ENCODE results near the gene GOPC. TPM values are rescaled to one million over a fixed set of nuclear protein-coding genes. Genes with fewer than 3 reads are reported as not detected.

The GOPC gene
- total RNA-seq, 1 experiment from 2014 or later: 53.2 TPM

GRCh38 chr6:117595099-117595923, 7.0 kb downstream of the GOPC start:
- BruUV-seq (replicated peaks): no TSS peak
- Mint-ChIP-seq H3K9me3 (ENCODE audit: unreplicated experiment) (no peaks in the 10 kb centered on the region), H3K36me3 (ENCODE audit: insufficient read depth, unreplicated experiment) (peaks cover 23% of the 10 kb centered on the region), H3K27me3 (ENCODE audit: insufficient read depth, unreplicated experiment) (no peaks in the 10 kb centered on the region), H3K4me3 (ENCODE audit: unreplicated experiment) (no peak overlapping the region), H3K27ac (ENCODE audit: low read depth, unreplicated experiment) (no peak overlapping the region), H3K4me1 (ENCODE audit: insufficient read depth, unreplicated experiment) (peaks cover 18% of the 10 kb centered on the region)
- intact Hi-C loops (cut with micrococcal nuclease): no loop called here
- DNase-seq (ENCODE audit: unreplicated experiment): no peak
- POLR2A ChIA-PET: no interaction called here
- TF ChIP-seq, protein P1, sequence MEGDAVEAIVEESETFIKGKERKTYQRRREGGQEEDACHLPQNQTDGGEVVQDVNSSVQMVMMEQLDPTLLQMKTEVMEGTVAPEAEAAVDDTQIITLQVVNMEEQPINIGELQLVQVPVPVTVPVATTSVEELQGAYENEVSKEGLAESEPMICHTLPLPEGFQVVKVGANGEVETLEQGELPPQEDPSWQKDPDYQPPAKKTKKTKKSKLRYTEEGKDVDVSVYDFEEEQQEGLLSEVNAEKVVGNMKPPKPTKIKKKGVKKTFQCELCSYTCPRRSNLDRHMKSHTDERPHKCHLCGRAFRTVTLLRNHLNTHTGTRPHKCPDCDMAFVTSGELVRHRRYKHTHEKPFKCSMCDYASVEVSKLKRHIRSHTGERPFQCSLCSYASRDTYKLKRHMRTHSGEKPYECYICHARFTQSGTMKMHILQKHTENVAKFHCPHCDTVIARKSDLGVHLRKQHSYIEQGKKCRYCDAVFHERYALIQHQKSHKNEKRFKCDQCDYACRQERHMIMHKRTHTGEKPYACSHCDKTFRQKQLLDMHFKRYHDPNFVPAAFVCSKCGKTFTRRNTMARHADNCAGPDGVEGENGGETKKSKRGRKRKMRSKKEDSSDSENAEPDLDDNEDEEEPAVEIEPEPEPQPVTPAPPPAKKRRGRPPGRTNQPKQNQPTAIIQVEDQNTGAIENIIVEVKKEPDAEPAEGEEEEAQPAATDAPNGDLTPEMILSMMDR (IDR thresholded peaks at IDR 0.05; ENCODE audit: unreplicated experiment): no peak
- CTCF ChIA-PET: interaction anchor here (0.6 kb wide), 2 partner anchors 16 to 146 kb away, joined by 3 read pairs; no protein-coding TSS in a partner anchor

GRCh38 chr6:117592983-117593759, 9.1 kb downstream of the GOPC start:
- TF ChIP-seq, protein P1 (IDR thresholded peaks at IDR 0.05; ENCODE audit: unreplicated experiment): no peak
- H3K4me1 Mint-ChIP-seq (ENCODE audit: insufficient read depth, unreplicated experiment): peaks cover 7% of the 10 kb centered on the region
- CTCF ChIA-PET: interaction anchor here (0.6 to 1.7 kb wide), 5 partner anchors 12 to 240 kb away, joined by 3 to 10 read pairs (median 3); no protein-coding TSS in a partner anchor
- H3K4me3 Mint-ChIP-seq (ENCODE audit: unreplicated experiment): no peak overlapping the region
- H3K27ac Mint-ChIP-seq (ENCODE audit: low read depth, unreplicated experiment): no peak overlapping the region
- peaks cover 42% of the 10 kb centered on the region for H3K36me3 Mint-ChIP-seq (ENCODE audit: insufficient read depth, unreplicated experiment)
- no peaks in the 10 kb centered on the region for H3K27me3 Mint-ChIP-seq (ENCODE audit: insufficient read depth, unreplicated experiment)
- no peaks in the 10 kb centered on the region for H3K9me3 Mint-ChIP-seq (ENCODE audit: unreplicated experiment)
- no peak for DNase-seq (ENCODE audit: unreplicated experiment)
- POLR2A ChIA-PET: interaction anchor here (0.6 kb wide), 1 partner anchor 9 kb away, joined by 3 read pairs; the partner anchor contains the start of gene GOPC
- no TSS peak for BruUV-seq (replicated peaks)
- intact Hi-C loops (cut with micrococcal nuclease): no loop called here

DNA sequence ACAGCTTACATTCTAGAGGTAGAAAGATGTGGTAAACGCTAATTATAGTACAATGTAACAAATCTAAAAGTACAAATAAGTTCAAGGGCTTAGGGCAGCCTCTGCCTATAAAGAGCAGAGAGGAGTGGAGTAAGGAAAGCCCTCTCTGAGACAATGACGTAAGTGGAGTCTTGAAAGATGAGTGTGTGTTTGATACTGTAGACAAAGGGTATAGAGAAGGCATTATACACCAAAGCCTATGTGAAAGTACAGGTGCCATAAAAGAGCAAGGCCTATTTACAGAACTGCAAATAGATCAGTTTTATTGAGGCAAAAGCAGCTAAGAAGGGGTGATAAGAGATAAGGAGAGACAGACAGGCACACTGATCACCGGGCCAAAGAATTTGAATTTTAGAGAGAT, 10.9 kb downstream of the GOPC start:
- ChIA-PET CTCF (interaction anchor here (1.6 to 3.5 kb wide), 2 partner anchors 12 to 13 kb away, joined by 3 to 19 read pairs; no protein-coding TSS in a partner anchor), POLR2A (no interaction called here)
- BruUV-seq (replicated peaks): no TSS peak
- H3K4me3 Mint-ChIP-seq (ENCODE audit: unreplicated experiment): no peak overlapping the region
- no peaks in the 10 kb centered on the region for H3K9me3 Mint-ChIP-seq (ENCODE audit: unreplicated experiment)
- no peak for DNase-seq (ENCODE audit: unreplicated experiment)
- H3K27ac Mint-ChIP-seq (ENCODE audit: low read depth, unreplicated experiment): peak overlapping the region; percentile 11
- intact Hi-C loops (cut with micrococcal nuclease): no loop called here
- H3K27me3 Mint-ChIP-seq (ENCODE audit: insufficient read depth, unreplicated experiment): no peaks in the 10 kb centered on the region
- peaks cover 29% of the 10 kb centered on the region for H3K36me3 Mint-ChIP-seq (ENCODE audit: insufficient read depth, unreplicated experiment)
- H3K4me1 Mint-ChIP-seq (ENCODE audit: insufficient read depth, unreplicated experiment): peaks cover 11% of the 10 kb centered on the region
- TF ChIP-seq, protein P1 (IDR thresholded peaks at IDR 0.05; ENCODE audit: unreplicated experiment): no peak

GRCh38 chr6:117590447-117590846, 11.9 kb downstream of the GOPC start:
- intact Hi-C loops (cut with micrococcal nuclease): no loop called here
- no peak overlapping the region for H3K27ac Mint-ChIP-seq (ENCODE audit: low read depth, unreplicated experiment)
- BruUV-seq (replicated peaks): no TSS peak
- no peaks in the 10 kb centered on the region for H3K27me3 Mint-ChIP-seq (ENCODE audit: insufficient read depth, unreplicated experiment)
- POLR2A ChIA-PET: interaction anchor here (0.6 to 0.7 kb wide), 2 partner anchors 9 to 168 kb away, joined by 3 read pairs; no protein-coding TSS in a partner anchor
- TF ChIP-seq, protein P1 (IDR thresholded peaks at IDR 0.05; ENCODE audit: unreplicated experiment): no peak
- H3K4me1 Mint-ChIP-seq (ENCODE audit: insufficient read depth, unreplicated experiment): peaks cover 11% of the 10 kb centered on the region
- no peak for DNase-seq (ENCODE audit: unreplicated experiment)
- peaks cover 31% of the 10 kb centered on the region for H3K36me3 Mint-ChIP-seq (ENCODE audit: insufficient read depth, unreplicated experiment)
- no peaks in the 10 kb centered on the region for H3K9me3 Mint-ChIP-seq (ENCODE audit: unreplicated experiment)
- no peak overlapping the region for H3K4me3 Mint-ChIP-seq (ENCODE audit: unreplicated experiment)
- CTCF ChIA-PET: interaction anchor here (0.7 to 3.5 kb wide), 3 partner anchors 11 to 253 kb away, joined by 3 to 19 read pairs (median 8); no protein-coding TSS in a partner anchor

All from MCF 10A (cell line).